ENCODE data around the gene PPP3R1. TPM values are rescaled to one million over a fixed set of nuclear protein-coding genes. Genes with fewer than 3 reads are reported as not detected.

Gene PPP3R1
- total and polyA plus RNA-seq, 9 of the 15 experiments (the other 6 are each of a cell fraction or from before 2014, with no cell fraction given), result 3.7 to 70.0 (median 24.8) TPM

DNA sequence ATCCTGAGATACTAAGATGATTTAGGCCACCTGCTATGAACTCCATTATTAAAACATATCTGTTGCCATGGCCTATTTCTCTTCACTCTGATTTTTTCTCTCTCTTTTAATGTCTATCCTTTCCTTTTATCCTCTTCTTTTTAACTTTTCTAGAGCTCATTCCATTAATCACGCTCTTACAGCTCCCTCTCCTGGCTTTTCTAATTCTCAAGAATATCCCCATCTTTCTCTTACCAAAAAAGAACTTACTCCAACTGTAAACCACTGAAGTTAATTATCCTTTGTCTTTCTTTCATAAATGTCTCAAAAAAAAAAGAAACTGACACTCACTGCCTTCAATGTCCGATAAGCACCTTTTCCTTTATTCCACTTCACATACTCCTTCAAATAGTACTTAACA lies 7.9 kb downstream of the PPP3R1 start (continued):
- TF ChIP-seq, protein P1, sequence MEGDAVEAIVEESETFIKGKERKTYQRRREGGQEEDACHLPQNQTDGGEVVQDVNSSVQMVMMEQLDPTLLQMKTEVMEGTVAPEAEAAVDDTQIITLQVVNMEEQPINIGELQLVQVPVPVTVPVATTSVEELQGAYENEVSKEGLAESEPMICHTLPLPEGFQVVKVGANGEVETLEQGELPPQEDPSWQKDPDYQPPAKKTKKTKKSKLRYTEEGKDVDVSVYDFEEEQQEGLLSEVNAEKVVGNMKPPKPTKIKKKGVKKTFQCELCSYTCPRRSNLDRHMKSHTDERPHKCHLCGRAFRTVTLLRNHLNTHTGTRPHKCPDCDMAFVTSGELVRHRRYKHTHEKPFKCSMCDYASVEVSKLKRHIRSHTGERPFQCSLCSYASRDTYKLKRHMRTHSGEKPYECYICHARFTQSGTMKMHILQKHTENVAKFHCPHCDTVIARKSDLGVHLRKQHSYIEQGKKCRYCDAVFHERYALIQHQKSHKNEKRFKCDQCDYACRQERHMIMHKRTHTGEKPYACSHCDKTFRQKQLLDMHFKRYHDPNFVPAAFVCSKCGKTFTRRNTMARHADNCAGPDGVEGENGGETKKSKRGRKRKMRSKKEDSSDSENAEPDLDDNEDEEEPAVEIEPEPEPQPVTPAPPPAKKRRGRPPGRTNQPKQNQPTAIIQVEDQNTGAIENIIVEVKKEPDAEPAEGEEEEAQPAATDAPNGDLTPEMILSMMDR (IDR thresholded peaks at IDR 0.05 in 2 of 3, conservative IDR thresholded peaks at IDR 0.05 in 1 of 3; ENCODE audit: insufficient read depth in 2 of 3, low read depth in 1 of 3, low read length in 3 of 3), result peak in 2 of 3 experiments; percentile 18 to 33; a peak in 2 of 6 replicates

DNA sequence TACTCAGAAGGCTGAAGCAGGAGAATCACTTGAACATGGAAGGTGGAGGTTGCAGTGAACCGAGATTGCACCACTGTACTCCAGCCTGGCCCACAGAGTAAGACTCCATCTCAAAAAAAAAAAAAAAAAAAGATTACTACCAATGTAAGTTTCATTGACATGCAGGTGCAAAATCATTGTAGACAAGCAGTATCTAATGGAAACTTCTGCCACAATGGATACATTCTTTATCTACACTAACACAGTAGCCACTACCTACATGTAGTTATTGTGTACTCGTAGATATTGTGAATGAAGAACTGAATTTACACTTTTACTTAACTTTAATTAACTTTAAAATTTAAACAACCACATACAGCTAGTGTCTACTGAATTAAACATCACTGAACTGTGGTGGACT lies 10.6 kb downstream of the PPP3R1 start:
- no peak overlapping the region for H3K9ac ChIP-seq (ENCODE audit: insufficient read depth in 1 of 2, low read depth in 2 of 2, low read length in 2 of 2)
- intact Hi-C loops (cut with micrococcal nuclease) (loop anchor here (10.0 kb wide), 1 partner anchor 57 kb away; no protein-coding TSS in a partner anchor), in situ Hi-C loops (cut with MboI) (no loop called here)
- DNase-seq (ENCODE audit: extremely low read depth in 1 of 4, low spot score in 3 of 4) (no peak), FAIRE-seq (no peak), ATAC-seq (no peak)
- H3K4me3 ChIP-seq, result no peak overlapping the region
- TF ChIP-seq CBFA2T3 (IDR thresholded peaks at IDR 0.05) (peak; percentile 61), ARID1B (IDR thresholded peaks at IDR 0.05) (0 out of 2 replicates have a peak, but pooled peaks have one; percentile 44), SMAD3 (CRISPR knock-in tag; conservative IDR thresholded peaks at IDR 0.05) (no peak), ZNF384 (IDR thresholded peaks at IDR 0.05; ENCODE audit: low read depth, low read length) (peak; percentile 17; the same call in 1 of the 2 replicates), TAL1 (IDR thresholded peaks at IDR 0.05) (peak; percentile 47; the same call in 1 of the 2 replicates)
- H3K9me3 ChIP-seq (replicated peaks; ENCODE audit: control insufficient read depth, insufficient read depth, low read depth, low read length), result no peaks in the 10 kb centered on the region
- no peaks in the 10 kb centered on the region for H3K27me3 ChIP-seq (ENCODE audit: control insufficient read depth in 2 of 2, insufficient read depth in 2 of 2, low read length in 2 of 2)
- no TSS peak for BruUV-seq (replicated peaks)
- H3K36me3 ChIP-seq (ENCODE audit: control insufficient read depth, insufficient read depth, low read length), result peaks cover 32% of the 10 kb centered on the region; the same call in 2 of the 3 replicates
- peaks cover 38% of the 10 kb centered on the region for H4K20me1 ChIP-seq (replicated peaks; ENCODE audit: control insufficient read depth, insufficient read depth, low read length)
- no peak overlapping the region for H3K4me2 ChIP-seq (ENCODE audit: insufficient read depth, low read length)
- ChIA-PET POLR2A (interaction anchor here (1.3 kb wide), 1 partner anchor 200 kb away, joined by 3 read pairs; no protein-coding TSS in a partner anchor), CTCF (ENCODE audit: low intra/inter-chr PET ratio) (no interaction called here)
- 47% methylated on average over 2 of the region's 2 CpGs for WGBS (ENCODE audit: insufficient coverage, low coverage, missing lambda C conversion rate)
- H3K9me1 ChIP-seq (ENCODE audit: control insufficient read depth, insufficient read depth, low read length), result peaks cover 3% of the 10 kb centered on the region
- no peak overlapping the region for H3K27ac ChIP-seq (ENCODE audit: extremely low read depth, low read depth, low read length)
- peaks cover 100% of the 10 kb centered on the region for H3K79me2 ChIP-seq (ENCODE audit: control insufficient read depth, insufficient read depth, low read length)
- H3K4me1 ChIP-seq (replicated peaks in 1 of 2; ENCODE audit: control insufficient read depth in 2 of 2, insufficient read depth in 2 of 2, low read length in 2 of 2), result peaks cover 3 to 29% of the 10 kb centered on the region in 2 experiments; a peak in 4 of 5 replicates
- H2AFZ ChIP-seq (ENCODE audit: low read depth, low read length), result no peak overlapping the region

Data from K562 (cell line).